Measurements from ENCODE around the gene DPYD.

DPYD gene

DNA sequence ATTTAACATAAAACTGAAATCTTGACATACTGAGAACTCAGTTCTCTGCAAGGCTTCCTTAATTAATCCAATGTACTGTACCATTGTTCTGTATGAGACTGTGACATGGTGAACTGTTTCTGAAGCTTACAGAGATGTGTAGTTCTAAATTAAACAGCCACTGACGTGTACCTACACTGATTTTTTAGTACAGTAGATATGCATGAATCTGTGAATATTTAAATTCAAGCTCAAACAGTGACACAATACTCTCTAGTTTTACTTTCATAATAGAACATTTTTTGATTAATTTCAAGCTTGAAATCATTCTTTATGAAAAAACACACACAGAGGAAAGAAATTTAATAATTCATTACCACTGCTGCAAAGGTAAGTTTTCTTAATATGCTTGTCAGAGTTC is 621.9 kb downstream of the DPYD start:
- H3K4me1 ChIP-seq (ENCODE audit: control insufficient read depth, insufficient read depth, low read length, unreplicated experiment) = no peaks in the 10 kb centered on the region
- no peaks in the 10 kb centered on the region for H3K27me3 ChIP-seq (ENCODE audit: insufficient read depth, low read length)
- no peak overlapping the region for H2AFZ ChIP-seq (ENCODE audit: low read length, unreplicated experiment)
- H3K36me3 ChIP-seq (ENCODE audit: insufficient read depth, low read length) = no peaks in the 10 kb centered on the region
- H3K79me2 ChIP-seq (ENCODE audit: control insufficient read depth, insufficient read depth, low read length, unreplicated experiment) = no peaks in the 10 kb centered on the region
- H3K4me3 ChIP-seq (ENCODE audit: low read depth, low read length) = no peak overlapping the region
- H3K27ac ChIP-seq (ENCODE audit: low read depth, low read length) = no peak overlapping the region

DNA sequence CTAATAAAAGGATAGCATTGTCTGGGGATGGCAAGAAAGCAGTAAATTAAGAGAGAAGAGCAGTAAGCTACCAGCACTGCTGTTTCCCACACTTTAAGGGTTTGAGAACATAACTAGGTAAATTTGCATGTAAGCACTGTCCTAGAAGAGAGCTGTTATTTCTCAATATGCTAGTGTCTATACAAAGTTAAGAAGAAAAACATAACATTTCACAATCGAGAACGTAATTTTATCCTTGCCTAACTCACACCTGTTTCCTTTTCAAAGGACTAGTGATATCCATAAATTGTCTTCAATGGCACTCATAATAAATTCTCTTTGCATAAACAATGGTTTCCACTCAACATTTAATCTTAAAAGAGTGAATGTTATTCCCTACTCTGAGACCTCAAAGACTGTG is 623.2 kb downstream of the DPYD start:
- no peaks in the 10 kb centered on the region for H3K27me3 ChIP-seq (ENCODE audit: insufficient read depth, low read length)
- no peaks in the 10 kb centered on the region for H3K4me1 ChIP-seq (ENCODE audit: control insufficient read depth, insufficient read depth, low read length, unreplicated experiment)
- H3K27ac ChIP-seq (ENCODE audit: low read depth, low read length) = no peak overlapping the region
- H2AFZ ChIP-seq (ENCODE audit: low read length, unreplicated experiment) = no peak overlapping the region
- no peaks in the 10 kb centered on the region for H3K36me3 ChIP-seq (ENCODE audit: insufficient read depth, low read length)
- H3K4me3 ChIP-seq (ENCODE audit: low read depth, low read length) = no peak overlapping the region
- H3K79me2 ChIP-seq (ENCODE audit: control insufficient read depth, insufficient read depth, low read length, unreplicated experiment) = no peaks in the 10 kb centered on the region

DNA sequence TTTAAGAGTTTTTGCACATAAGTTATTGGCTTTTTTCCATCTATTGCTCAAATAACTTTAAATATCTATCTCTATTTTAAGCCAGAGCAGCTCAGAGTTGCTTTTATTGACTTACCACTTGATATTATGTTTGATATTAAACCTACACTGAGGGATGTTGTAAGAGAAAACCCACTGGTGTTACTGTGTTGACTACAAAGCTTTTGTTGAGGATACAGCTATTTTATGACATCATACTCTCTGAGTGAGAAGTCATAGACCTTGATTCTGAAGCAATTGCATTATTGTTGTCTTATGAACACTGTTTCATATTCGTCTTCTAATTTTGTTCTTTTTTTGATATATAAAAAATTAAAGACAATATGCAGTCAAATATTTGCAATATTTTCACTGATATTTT is 638.9 kb downstream of the DPYD start:
- Histone ChIP-seq H3K79me2 (ENCODE audit: control insufficient read depth, insufficient read depth, low read length, unreplicated experiment) (no peaks in the 10 kb centered on the region), H3K4me3 (ENCODE audit: low read depth, low read length) (no peak overlapping the region), H3K36me3 (ENCODE audit: insufficient read depth, low read length) (peaks cover 3% of the 10 kb centered on the region; the same call in 1 of the 2 replicates), H3K27ac (ENCODE audit: low read depth, low read length) (no peak overlapping the region), H3K27me3 (ENCODE audit: insufficient read depth, low read length) (no peaks in the 10 kb centered on the region), H2AFZ (ENCODE audit: low read length, unreplicated experiment) (no peak overlapping the region), H3K4me1 (ENCODE audit: control insufficient read depth, insufficient read depth, low read length, unreplicated experiment) (peaks cover 25% of the 10 kb centered on the region)

DNA sequence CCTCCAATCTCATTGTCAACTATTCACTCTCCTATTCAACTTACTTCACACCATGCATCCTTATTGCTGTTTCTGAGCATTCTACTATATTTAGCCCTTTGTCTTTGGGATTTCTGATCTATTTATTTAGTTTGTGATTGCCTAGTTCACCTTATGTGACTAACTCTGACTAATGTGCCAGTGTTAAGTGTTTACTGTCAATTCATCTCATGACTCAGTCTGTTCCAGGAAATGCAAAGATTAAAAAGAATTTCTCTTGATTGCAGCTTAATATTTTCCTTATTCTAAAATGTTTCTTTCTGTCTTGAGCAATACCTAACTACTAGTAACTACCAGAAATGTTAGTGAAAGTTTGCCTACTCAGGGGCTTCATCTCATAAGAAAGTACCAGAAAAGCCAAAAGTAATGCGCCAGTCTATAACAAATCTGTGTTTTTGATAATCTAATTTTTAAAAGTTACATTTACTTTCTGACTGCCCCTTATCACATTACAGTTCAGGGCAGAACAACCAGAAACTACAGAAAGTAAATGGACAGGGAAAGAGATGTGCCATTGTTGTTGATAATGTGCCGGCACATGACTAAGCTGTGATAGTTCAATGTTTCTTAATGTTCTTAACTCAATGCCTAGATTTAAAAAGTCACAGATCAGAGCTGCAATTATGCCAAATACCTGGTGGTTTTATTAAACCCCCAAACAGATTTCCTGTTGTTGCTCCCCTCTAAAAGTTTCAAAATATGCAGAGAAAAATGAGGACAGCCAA is 642.8 kb downstream of the DPYD start:
- Histone ChIP-seq H3K4me3 (ENCODE audit: low read depth, low read length) (peak overlapping the region; percentile 48), H3K4me1 (ENCODE audit: control insufficient read depth, insufficient read depth, low read length, unreplicated experiment) (peaks cover 25% of the 10 kb centered on the region), H3K36me3 (ENCODE audit: insufficient read depth, low read length) (peaks cover 4% of the 10 kb centered on the region), H3K27me3 (ENCODE audit: insufficient read depth, low read length) (no peaks in the 10 kb centered on the region), H2AFZ (ENCODE audit: low read length, unreplicated experiment) (no peak overlapping the region), H3K79me2 (ENCODE audit: control insufficient read depth, insufficient read depth, low read length, unreplicated experiment) (no peaks in the 10 kb centered on the region), H3K27ac (ENCODE audit: low read depth, low read length) (peak overlapping the region; percentile 98)

DNA sequence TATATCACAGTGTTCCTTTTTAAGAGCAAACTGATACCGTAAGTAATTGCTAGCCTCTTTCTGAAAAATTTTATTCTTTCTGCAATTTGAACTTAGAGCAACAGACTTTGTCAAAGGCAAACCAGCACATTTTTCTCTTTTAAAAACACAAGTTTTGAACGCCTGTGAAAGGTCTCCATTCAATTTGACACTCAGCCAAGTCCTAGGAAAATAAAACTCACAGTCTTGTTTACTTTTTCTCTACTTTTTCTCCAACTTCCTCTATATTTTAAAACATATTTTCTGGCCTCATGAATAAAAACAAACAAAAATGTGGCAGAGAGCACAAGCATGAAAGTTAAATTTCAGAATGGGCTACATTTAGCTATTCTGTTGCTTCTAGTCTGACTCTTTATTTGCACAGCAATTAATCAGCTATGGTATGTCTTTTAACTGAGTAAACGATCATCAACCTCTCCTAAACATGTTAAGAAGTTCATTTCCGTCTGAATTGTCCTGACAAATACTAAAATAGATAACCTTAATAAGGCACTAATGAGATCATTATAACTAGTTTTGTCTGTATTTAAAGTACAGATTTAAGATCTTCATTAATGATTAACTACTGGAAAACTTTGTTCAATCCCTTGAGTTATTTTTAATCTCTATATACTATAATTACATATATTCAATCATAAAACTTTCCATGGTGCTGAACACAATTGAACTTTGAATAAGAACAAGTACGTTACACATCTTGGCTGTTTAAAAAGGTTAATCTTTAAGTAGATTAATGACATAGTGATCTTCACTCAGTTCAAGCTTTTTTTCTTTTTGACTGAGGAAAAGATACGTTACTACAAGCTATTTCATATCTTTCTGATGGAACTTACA is 648.7 kb downstream of the DPYD start:
- Histone ChIP-seq H3K27me3 (ENCODE audit: insufficient read depth, low read length) (no peaks in the 10 kb centered on the region), H3K36me3 (ENCODE audit: insufficient read depth, low read length) (peaks cover 4% of the 10 kb centered on the region), H3K79me2 (ENCODE audit: control insufficient read depth, insufficient read depth, low read length, unreplicated experiment) (no peaks in the 10 kb centered on the region), H3K4me1 (ENCODE audit: control insufficient read depth, insufficient read depth, low read length, unreplicated experiment) (peaks cover 13% of the 10 kb centered on the region), H3K4me3 (ENCODE audit: low read depth, low read length) (no peak overlapping the region), H2AFZ (ENCODE audit: low read length, unreplicated experiment) (no peak overlapping the region), H3K27ac (ENCODE audit: low read depth, low read length) (no peak overlapping the region)

DNA sequence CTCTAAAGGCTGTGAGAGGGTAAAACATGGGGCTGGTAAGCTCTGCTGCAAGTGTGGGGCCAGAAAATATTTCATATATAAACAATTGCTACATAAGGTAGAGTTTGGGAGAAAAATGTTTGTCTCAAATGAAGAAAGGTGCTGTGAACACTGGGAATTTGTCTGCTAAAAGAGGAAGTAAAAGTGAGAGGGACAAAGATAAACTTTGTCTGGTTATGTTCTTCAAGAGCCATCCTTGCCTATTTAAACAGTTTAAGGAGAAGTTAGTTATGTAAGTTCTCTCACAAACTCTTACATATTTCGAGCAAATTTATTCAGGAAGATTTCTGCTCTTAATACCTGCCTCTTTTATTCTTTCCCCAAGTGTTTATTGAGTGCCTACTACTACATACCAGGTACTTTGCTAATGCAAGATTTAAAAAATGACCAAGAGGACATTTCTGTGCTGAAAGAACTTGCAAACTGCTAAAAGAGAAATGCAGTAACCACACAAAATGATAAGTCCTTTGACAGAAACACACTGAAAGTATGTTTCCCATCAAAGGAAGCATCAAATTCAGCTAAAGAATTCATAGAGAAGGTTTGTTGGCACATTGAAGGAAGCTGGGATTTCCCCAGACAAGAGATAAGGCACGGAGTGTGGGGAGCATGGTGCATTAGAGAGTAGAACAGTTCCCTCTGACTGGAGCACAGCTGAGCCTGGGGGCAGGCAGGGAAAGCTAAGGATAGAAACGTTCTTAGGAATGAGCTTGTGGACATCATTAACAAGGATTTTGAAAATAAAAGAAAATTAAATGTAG is 650.1 kb downstream of the DPYD start:
- Histone ChIP-seq H3K36me3 (ENCODE audit: insufficient read depth, low read length) (no peaks in the 10 kb centered on the region), H2AFZ (ENCODE audit: low read length, unreplicated experiment) (no peak overlapping the region), H3K27ac (ENCODE audit: low read depth, low read length) (no peak overlapping the region), H3K27me3 (ENCODE audit: insufficient read depth, low read length) (no peaks in the 10 kb centered on the region), H3K4me1 (ENCODE audit: control insufficient read depth, insufficient read depth, low read length, unreplicated experiment) (peaks cover 11% of the 10 kb centered on the region), H3K4me3 (ENCODE audit: low read depth, low read length) (no peak overlapping the region), H3K79me2 (ENCODE audit: control insufficient read depth, insufficient read depth, low read length, unreplicated experiment) (no peaks in the 10 kb centered on the region)

DNA sequence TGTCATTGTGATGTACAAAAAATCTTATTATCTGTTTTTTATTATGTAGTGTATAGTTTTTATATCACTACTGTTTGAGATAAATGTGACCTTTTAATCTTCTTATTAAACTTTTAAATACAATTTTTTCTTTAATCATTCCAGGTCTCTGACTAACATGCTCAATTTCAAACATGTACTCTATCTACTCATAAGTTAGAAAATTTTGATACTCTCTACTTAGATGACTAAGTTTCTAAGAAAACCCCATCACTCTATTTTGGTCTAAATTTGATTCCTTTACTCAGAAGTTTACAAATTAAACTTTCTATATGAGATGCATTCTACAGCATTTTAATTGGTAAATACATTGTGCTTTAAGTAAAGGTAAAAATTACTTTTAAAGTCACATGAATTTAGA is 655.2 kb downstream of the DPYD start:
- Histone ChIP-seq H2AFZ (ENCODE audit: low read length, unreplicated experiment) (no peak overlapping the region), H3K4me1 (ENCODE audit: control insufficient read depth, insufficient read depth, low read length, unreplicated experiment) (no peaks in the 10 kb centered on the region), H3K79me2 (ENCODE audit: control insufficient read depth, insufficient read depth, low read length, unreplicated experiment) (no peaks in the 10 kb centered on the region)

DNA sequence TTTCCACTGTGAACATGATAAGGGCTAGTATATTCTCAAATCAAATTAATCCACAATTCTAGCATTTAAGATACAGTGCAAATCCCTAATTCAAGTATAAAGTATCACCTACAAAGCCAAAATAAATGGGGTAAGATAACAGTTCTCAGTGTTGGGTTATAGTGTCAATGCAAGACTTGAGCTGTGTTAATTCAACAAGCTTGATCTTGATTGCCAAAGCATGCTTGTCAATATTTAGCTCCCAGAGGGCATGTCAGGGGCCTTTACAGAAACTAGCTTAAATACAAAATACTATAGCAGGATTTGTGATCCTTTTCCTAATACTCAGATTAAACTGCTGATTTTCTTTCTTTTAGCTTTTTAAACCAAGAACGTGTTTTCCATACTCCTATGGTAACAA is 658.0 kb downstream of the DPYD start:
- Histone ChIP-seq H3K27ac (ENCODE audit: low read depth, low read length) (no peak overlapping the region), H3K79me2 (ENCODE audit: control insufficient read depth, insufficient read depth, low read length, unreplicated experiment) (no peaks in the 10 kb centered on the region), H3K4me3 (ENCODE audit: low read depth, low read length) (no peak overlapping the region), H2AFZ (ENCODE audit: low read length, unreplicated experiment) (no peak overlapping the region), H3K4me1 (ENCODE audit: control insufficient read depth, insufficient read depth, low read length, unreplicated experiment) (no peaks in the 10 kb centered on the region), H3K27me3 (ENCODE audit: insufficient read depth, low read length) (no peaks in the 10 kb centered on the region), H3K36me3 (ENCODE audit: insufficient read depth, low read length) (no peaks in the 10 kb centered on the region)

More for the DNA sequence above, 655.2 kb downstream of the DPYD start:
- no peaks in the 10 kb centered on the region for H3K27me3 ChIP-seq (ENCODE audit: insufficient read depth, low read length)
- H3K4me3 ChIP-seq (ENCODE audit: low read depth, low read length) = no peak overlapping the region
- no peak overlapping the region for H3K27ac ChIP-seq (ENCODE audit: low read depth, low read length)
- no peaks in the 10 kb centered on the region for H3K36me3 ChIP-seq (ENCODE audit: insufficient read depth, low read length)

DNA sequence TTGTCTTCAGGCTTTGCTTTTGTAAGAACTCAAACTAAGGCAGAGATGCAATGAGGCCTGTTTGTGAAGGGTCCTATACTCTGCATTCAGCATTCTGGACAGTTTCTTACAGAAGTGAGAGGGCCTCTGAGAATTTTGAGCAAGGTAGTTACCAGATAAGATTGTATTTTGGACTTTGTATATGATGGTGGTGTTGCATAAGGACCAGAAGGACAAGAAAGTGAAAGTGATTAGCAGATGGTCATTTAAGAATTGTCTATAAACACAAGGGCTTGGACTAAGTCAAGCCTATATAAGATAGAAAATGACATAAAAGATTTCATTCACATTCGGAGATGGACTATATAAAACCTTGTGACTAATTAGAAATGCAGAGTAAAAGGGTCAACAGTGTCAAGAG is 662.2 kb downstream of the DPYD start:
- Histone ChIP-seq H3K4me1 (ENCODE audit: control insufficient read depth, insufficient read depth, low read length, unreplicated experiment) (no peaks in the 10 kb centered on the region), H3K27ac (ENCODE audit: low read depth, low read length) (no peak overlapping the region), H2AFZ (ENCODE audit: low read length, unreplicated experiment) (no peak overlapping the region), H3K79me2 (ENCODE audit: control insufficient read depth, insufficient read depth, low read length, unreplicated experiment) (no peaks in the 10 kb centered on the region), H3K27me3 (ENCODE audit: insufficient read depth, low read length) (no peaks in the 10 kb centered on the region), H3K36me3 (ENCODE audit: insufficient read depth, low read length) (no peaks in the 10 kb centered on the region), H3K4me3 (ENCODE audit: low read depth, low read length) (no peak overlapping the region)

DNA sequence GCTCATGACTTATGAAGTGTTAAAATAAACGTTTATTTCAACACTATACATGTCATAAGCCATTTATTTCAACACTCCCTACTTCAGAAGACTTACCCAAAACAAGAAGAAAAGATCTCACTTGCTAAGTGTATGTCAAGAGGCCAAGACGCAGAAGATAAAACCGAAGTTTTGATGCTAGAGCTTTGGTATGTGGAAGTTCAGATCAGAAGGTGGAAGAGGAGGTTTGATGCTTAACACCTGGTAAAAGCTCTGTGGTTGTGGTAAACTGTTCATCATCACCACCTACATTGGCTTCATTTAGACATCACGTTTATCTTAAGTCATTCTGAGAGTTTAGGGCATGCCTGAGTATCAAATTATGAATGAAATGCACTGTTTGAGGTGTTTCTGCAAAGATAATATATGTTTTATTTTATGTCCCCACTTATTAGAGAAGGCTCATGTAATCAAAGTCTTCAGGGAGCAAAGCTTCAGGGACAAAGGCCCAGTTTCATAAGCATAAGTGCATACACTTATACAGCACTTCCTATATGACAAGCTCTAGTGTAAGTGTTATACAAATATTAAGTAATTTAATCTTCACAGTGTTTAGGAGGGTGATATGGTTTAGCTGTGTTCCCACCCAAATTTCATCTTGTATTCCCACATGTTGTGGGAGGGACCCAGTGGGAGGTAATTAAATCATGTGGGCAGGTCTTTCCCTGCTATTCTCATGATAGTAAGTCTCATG is 665.9 kb downstream of the DPYD start:
- Histone ChIP-seq H3K27ac (ENCODE audit: low read depth, low read length) (no peak overlapping the region), H3K4me3 (ENCODE audit: low read depth, low read length) (no peak overlapping the region), H2AFZ (ENCODE audit: low read length, unreplicated experiment) (no peak overlapping the region), H3K79me2 (ENCODE audit: control insufficient read depth, insufficient read depth, low read length, unreplicated experiment) (no peaks in the 10 kb centered on the region), H3K36me3 (ENCODE audit: insufficient read depth, low read length) (no peaks in the 10 kb centered on the region), H3K27me3 (ENCODE audit: insufficient read depth, low read length) (no peaks in the 10 kb centered on the region), H3K4me1 (ENCODE audit: control insufficient read depth, insufficient read depth, low read length, unreplicated experiment) (peaks cover 11% of the 10 kb centered on the region)

Measured in ACC112 (cell line).